H9 (cell line): ENCODE data around the gene KLHDC7B. TPM values are rescaled to one million over a fixed set of nuclear protein-coding genes. Genes with fewer than 3 reads are reported as not detected.

Experiments used
- DNase-seq: peaks from one replicate; pipeline ENCODE4 v3.0.0-alpha.2; 2017
- H2AFZ ChIP-seq: one replicate; pipeline ENCODE4 v1.6.1; 2013; ENCODE audit warnings: mild to moderate bottlenecking, low read length, control low read depth, moderate library complexity
- H2AK5ac ChIP-seq: 2 replicates; pipeline ENCODE4 v1.6.1; 2013; ENCODE audit warnings: low read length, control low read depth, mixed read lengths; ENCODE audit not compliant: insufficient read length
- H2BK120ac ChIP-seq: one replicate; pipeline ENCODE4 v1.6.1; 2013; ENCODE audit warnings: low read depth, mild to moderate bottlenecking, low read length, control low read depth, inconsistent platforms; ENCODE audit not compliant: poor library complexity, severe bottlenecking
- H2BK12ac ChIP-seq: 2 replicates; pipeline ENCODE4 v1.6.1; 2013; ENCODE audit warnings: low read length, control low read depth, mixed read lengths, low read depth; ENCODE audit not compliant: insufficient read length
- H2BK15ac ChIP-seq: 2 replicates; pipeline ENCODE4 v1.6.1; 2013; ENCODE audit warnings: low read depth, low read length, control low read depth
- H2BK20ac ChIP-seq: one replicate; pipeline ENCODE4 v1.6.1; 2013; ENCODE audit warnings: low read depth, mild to moderate bottlenecking, low read length, control low read depth, inconsistent platforms; ENCODE audit not compliant: poor library complexity, severe bottlenecking
- H2BK5ac ChIP-seq: 2 replicates; pipeline ENCODE4 v1.6.1; 2013; ENCODE audit warnings: low read length, control low read depth, mixed read lengths; ENCODE audit not compliant: insufficient read length
- H3K14ac ChIP-seq: 2 replicates; pipeline ENCODE4 v1.6.1; 2013; ENCODE audit warnings: low read length, control low read depth; ENCODE audit not compliant: insufficient read depth
- H3K18ac ChIP-seq: 2 replicates; pipeline ENCODE4 v1.6.1; 2013; ENCODE audit warnings: low read depth, mild to moderate bottlenecking, mixed read lengths, low read length, control low read depth; ENCODE audit not compliant: insufficient read length
- H3K23ac ChIP-seq: 2 replicates; pipeline ENCODE4 v1.6.1; 2013; ENCODE audit warnings: low read length, control low read depth, mixed read lengths, low read depth; ENCODE audit not compliant: insufficient read length
- H3K23me2 ChIP-seq: 2 replicates; pipeline ENCODE4 v1.6.1; 2013; ENCODE audit warnings: low read depth, mild to moderate bottlenecking, mixed read lengths, low read length, control low read depth; ENCODE audit not compliant: insufficient read length, poor library complexity, severe bottlenecking
- H3K27ac ChIP-seq: 2 replicates; pipeline ENCODE4 v1.5.1; 2013; ENCODE audit warnings: low read length, control low read depth, mixed read lengths, low read depth; ENCODE audit not compliant: insufficient read length
- H3K27me3 ChIP-seq: 2 replicates; pipeline ENCODE4 v1.6.1; 2013; ENCODE audit warnings: low read length, control low read depth, inconsistent platforms; ENCODE audit not compliant: insufficient read depth
- H3K4ac ChIP-seq: 2 replicates; pipeline ENCODE4 v1.6.1; 2013; ENCODE audit warnings: low read depth, mild to moderate bottlenecking, control low read depth, inconsistent platforms, low read length, moderate library complexity
- H3K4me1 ChIP-seq: 2 replicates; pipeline ENCODE4 v1.6.1; 2013; ENCODE audit warnings: low read length, control low read depth, inconsistent platforms; ENCODE audit not compliant: insufficient read depth
- H3K4me2 ChIP-seq: 2 replicates; pipeline ENCODE4 v1.6.1; 2013; ENCODE audit warnings: low read length, control low read depth, mixed read lengths; ENCODE audit not compliant: insufficient read length, insufficient read depth
- H3K56ac ChIP-seq: 2 replicates; pipeline ENCODE4 v1.6.1; 2013; ENCODE audit warnings: low read depth, mild to moderate bottlenecking, mixed read lengths, low read length, control low read depth; ENCODE audit not compliant: insufficient read length
- H3K79me1 ChIP-seq: 2 replicates; pipeline ENCODE4 v1.6.1; 2013; ENCODE audit warnings: low read depth, mild to moderate bottlenecking, moderate library complexity, low read length, control low read depth, inconsistent platforms; ENCODE audit not compliant: insufficient read depth, poor library complexity, severe bottlenecking
- H3K79me2 ChIP-seq: 2 replicates; pipeline ENCODE4 v1.6.1; 2013; ENCODE audit warnings: low read length, control low read depth, inconsistent platforms; ENCODE audit not compliant: insufficient read depth
- H3K9ac ChIP-seq: 2 replicates; pipeline ENCODE4 v1.6.1; 2013; ENCODE audit warnings: low read length, control low read depth, mixed read lengths; ENCODE audit not compliant: insufficient read length; ENCODE audit errors: extremely low read depth
- H3K9me3 ChIP-seq: one replicate; pipeline ENCODE4 v1.6.1; 2013; ENCODE audit warnings: low read depth, low read length, inconsistent platforms; ENCODE audit not compliant: control insufficient read depth
- H3T11ph ChIP-seq: one replicate; pipeline ENCODE4 v1.6.1; 2013; ENCODE audit warnings: mild to moderate bottlenecking, low read length, control low read depth, inconsistent platforms
- H4K20me1 ChIP-seq: one replicate; pipeline ENCODE4 v1.6.1; 2013; ENCODE audit not compliant: control insufficient read depth, insufficient read length, insufficient read depth
- H4K5ac ChIP-seq: 2 replicates; pipeline ENCODE4 v1.6.1; 2013; ENCODE audit warnings: low read depth, mild to moderate bottlenecking, mixed read lengths, low read length, control low read depth; ENCODE audit not compliant: insufficient read length
- H4K8ac ChIP-seq: replicated peaks from 2 replicates; pipeline ENCODE4 v1.6.1; 2013; ENCODE audit warnings: low read length, control low read depth, mixed read lengths, low read depth; ENCODE audit not compliant: insufficient read length
- H4K91ac ChIP-seq: 2 replicates; pipeline ENCODE4 v1.6.1; 2013; ENCODE audit warnings: low read depth, mild to moderate bottlenecking, moderate library complexity, mixed read lengths, low read length, control low read depth; ENCODE audit not compliant: insufficient read length
- H3K27ac Mint-ChIP-seq, 3 experiments: 2 replicates in 2 of 3; 3 replicates in 1 of 3; pipeline ENCODE4 v1.8.0; 2020 to 2021; ENCODE audit warnings: mixed read lengths in 3 of 3, mild to moderate bottlenecking in 1 of 3, moderate library complexity in 1 of 3
- H3K27me3 Mint-ChIP-seq: 2 replicates; pipeline ENCODE4 v1.8.0; 2021; ENCODE audit warnings: low read depth, mild to moderate bottlenecking, moderate library complexity, mixed read lengths
- H3K36me3 Mint-ChIP-seq, 3 experiments: 2 replicates in 2 of 3; 3 replicates in 1 of 3; pipeline ENCODE4 v1.8.0; 2020 to 2021; ENCODE audit warnings: low read depth in 3 of 3, mixed read lengths in 3 of 3; ENCODE audit not compliant: insufficient read depth in 1 of 3
- H3K4me1 Mint-ChIP-seq, 2 experiments: 2 replicates each; pipeline ENCODE4 v1.8.0; 2020; ENCODE audit warnings: mixed read lengths in 2 of 2
- H3K4me3 Mint-ChIP-seq, 2 experiments: 2 replicates in 1 of 2; 3 replicates in 1 of 2; pipeline ENCODE4 v1.8.0; 2020 to 2021; ENCODE audit warnings: mild to moderate bottlenecking in 2 of 2, mixed read lengths in 2 of 2, moderate library complexity in 1 of 2
- H3K9me3 Mint-ChIP-seq, 2 experiments: 2 replicates in 1 of 2; 3 replicates in 1 of 2; pipeline ENCODE4 v1.8.0; 2020; ENCODE audit warnings: mild to moderate bottlenecking in 2 of 2, mixed read lengths in 2 of 2, moderate library complexity in 1 of 2
- WGBS: extraction: QIAGEN DNeasy Blood & Tissue Kit; methylation state at CpG from one replicate; pipeline ENCODE4 v1.1.7; 2013; ENCODE audit warnings: missing lambda C conversion rate, low lambda C conversion rate, mixed read lengths; ENCODE audit not compliant: insufficient read length; ENCODE audit errors: extremely low coverage; 5-methylcytosine and 5-hydroxymethylcytosine counted together
- total RNA-seq: library from RNA; stranded (reverse); gene quantifications from 2 replicates; pipeline ENCODE4 v1.2.1, GENCODE V29; 2021
- TF ChIP-seq, protein P1 (sequence below): fragments of 200-600 bp; sonication (generic); conservative IDR thresholded peaks from 3 replicates; pipeline ENCODE4 v1.8.0; 2021; ENCODE audit warnings: antibody characterized with exemption, mild to moderate bottlenecking

The KLHDC7B gene
- total RNA-seq, 1 experiment from 2014 or later = not detected

GRCh38 chr22:50577697-50577986, 31.9 kb downstream of the KLHDC7B start:
- Histone ChIP-seq H3K4me1 (peaks cover 2% of the 10 kb centered on the region; the same call in 1 of the 2 replicates), H3K18ac (no peak overlapping the region), H3T11ph (no peak overlapping the region), H4K8ac (no peak overlapping the region), H2AFZ (no peak overlapping the region), H4K91ac (no peak overlapping the region), H3K79me1 (peaks cover 4% of the 10 kb centered on the region), H3K9ac (no peak overlapping the region), H2BK5ac (no peak overlapping the region), H3K14ac (no peak overlapping the region), H3K27me3 (no peaks in the 10 kb centered on the region), H2BK120ac (no peak overlapping the region), H2BK15ac (no peak overlapping the region), H4K5ac (no peak overlapping the region), H3K79me2 (no peaks in the 10 kb centered on the region), H3K56ac (no peak overlapping the region), H3K4ac (no peak overlapping the region), H3K23me2 (no peaks in the 10 kb centered on the region), H4K20me1 (no peaks in the 10 kb centered on the region), H3K9me3 (no peaks in the 10 kb centered on the region), H2AK5ac (no peak overlapping the region), H3K4me2 (no peak overlapping the region), H2BK20ac (no peak overlapping the region), H3K27ac (no peak overlapping the region), H2BK12ac (no peak overlapping the region), H3K23ac (no peak overlapping the region)
- Mint-ChIP-seq H3K4me3 (no peak overlapping the region), H3K9me3 (no peaks in the 10 kb centered on the region), H3K36me3 (peaks cover 4 to 56% (median 48%) of the 10 kb centered on the region in 3 experiments), H3K27ac (peak overlapping the region in 1 of 3 experiments; percentile 70; a peak in 3 of 7 replicates), H3K27me3 (no peaks in the 10 kb centered on the region; the same call in 1 of the 2 replicates), H3K4me1 (0 out of 4 replicates have a peak, but pooled peaks cover 0 to 6% of the 10 kb centered on the region in 2 experiments)
- WGBS = no CpG with 5 or more reads among the region's 23 CpGs
- DNase-seq = no peak
- TF ChIP-seq, protein P1, sequence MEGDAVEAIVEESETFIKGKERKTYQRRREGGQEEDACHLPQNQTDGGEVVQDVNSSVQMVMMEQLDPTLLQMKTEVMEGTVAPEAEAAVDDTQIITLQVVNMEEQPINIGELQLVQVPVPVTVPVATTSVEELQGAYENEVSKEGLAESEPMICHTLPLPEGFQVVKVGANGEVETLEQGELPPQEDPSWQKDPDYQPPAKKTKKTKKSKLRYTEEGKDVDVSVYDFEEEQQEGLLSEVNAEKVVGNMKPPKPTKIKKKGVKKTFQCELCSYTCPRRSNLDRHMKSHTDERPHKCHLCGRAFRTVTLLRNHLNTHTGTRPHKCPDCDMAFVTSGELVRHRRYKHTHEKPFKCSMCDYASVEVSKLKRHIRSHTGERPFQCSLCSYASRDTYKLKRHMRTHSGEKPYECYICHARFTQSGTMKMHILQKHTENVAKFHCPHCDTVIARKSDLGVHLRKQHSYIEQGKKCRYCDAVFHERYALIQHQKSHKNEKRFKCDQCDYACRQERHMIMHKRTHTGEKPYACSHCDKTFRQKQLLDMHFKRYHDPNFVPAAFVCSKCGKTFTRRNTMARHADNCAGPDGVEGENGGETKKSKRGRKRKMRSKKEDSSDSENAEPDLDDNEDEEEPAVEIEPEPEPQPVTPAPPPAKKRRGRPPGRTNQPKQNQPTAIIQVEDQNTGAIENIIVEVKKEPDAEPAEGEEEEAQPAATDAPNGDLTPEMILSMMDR = no peak
